ENCODE measurements around the gene TBC1D17.
A peak's percentile ranks its signal among the peaks of the same experiment; 100 is the strongest.

The TBC1D17 gene

GRCh38 chr19:49894011-49894664, 16.6 kb downstream of the TBC1D17 start:
- H2AFZ ChIP-seq (ENCODE audit: low read depth, low read length): no peak overlapping the region
- peak overlapping the region; percentile 99 for H3K9ac ChIP-seq (ENCODE audit: low read length)
- H3K27me3 ChIP-seq (ENCODE audit: low read depth, low read length): no peaks in the 10 kb centered on the region
- peak overlapping the region; percentile 100 for H3K4me2 ChIP-seq (ENCODE audit: low read length)
- peaks cover 44% of the 10 kb centered on the region for H3K79me2 ChIP-seq (ENCODE audit: low read length)
- TF ChIP-seq EZH2phosphoT487 (IDR thresholded peaks at IDR 0.05; ENCODE audit: low read depth) (no peak), CTCF (IDR thresholded peaks at IDR 0.05; ENCODE audit: low read depth, low read length) (no peak)
- H3K4me3 ChIP-seq (ENCODE audit: low read length): peak overlapping the region; percentile 90
- H3K36me3 ChIP-seq (replicated peaks; ENCODE audit: low read depth, low read length): peaks cover 65% of the 10 kb centered on the region
- H3K4me1 ChIP-seq (ENCODE audit: low read length): peaks cover 74% of the 10 kb centered on the region
- H3K9me3 ChIP-seq (ENCODE audit: insufficient read depth, low read length): no peaks in the 10 kb centered on the region
- peaks cover 36% of the 10 kb centered on the region for H4K20me1 ChIP-seq (ENCODE audit: insufficient read depth, low read length)
- H3K27ac ChIP-seq (ENCODE audit: low read length): peak overlapping the region; percentile 87

DNA sequence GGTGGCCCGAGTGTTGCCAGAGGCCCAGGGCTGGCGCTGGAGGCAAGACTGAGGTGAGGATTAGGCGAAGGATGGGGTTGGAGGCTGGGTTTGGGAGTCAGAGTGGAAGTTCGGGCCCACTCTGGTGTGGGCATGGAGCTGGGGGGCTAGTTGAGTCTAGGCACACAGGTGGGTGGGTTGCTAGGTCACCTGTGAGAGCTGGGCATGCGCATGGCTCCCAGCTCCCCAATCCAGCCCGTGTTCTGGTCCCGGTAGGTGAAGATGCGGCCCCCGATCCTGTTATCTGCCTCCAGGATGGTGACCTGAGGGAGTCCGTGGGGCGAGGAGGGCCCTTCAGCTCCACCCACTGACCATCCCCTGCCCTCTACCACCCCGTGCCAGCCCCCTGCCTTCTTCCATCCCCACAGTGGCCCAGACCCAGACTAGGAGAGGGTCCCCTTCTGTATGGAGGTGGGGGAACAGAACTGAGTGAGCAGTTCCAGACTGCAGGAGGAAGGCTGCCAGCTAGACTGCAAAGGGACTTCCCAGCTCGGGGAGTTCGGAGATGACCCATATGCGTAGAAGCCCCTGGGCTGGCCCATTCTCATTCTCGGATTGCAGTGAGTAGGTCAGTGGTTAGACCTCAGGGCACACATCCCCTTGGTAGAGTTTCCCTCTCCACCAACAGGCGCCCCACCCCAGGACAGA, 17.5 kb downstream of the TBC1D17 start:
- H3K36me3 ChIP-seq (replicated peaks; ENCODE audit: low read depth, low read length): peaks cover 56% of the 10 kb centered on the region
- TF ChIP-seq CTCF (IDR thresholded peaks at IDR 0.05; ENCODE audit: low read depth, low read length): no peak
- TF ChIP-seq EZH2phosphoT487 (IDR thresholded peaks at IDR 0.05; ENCODE audit: low read depth): no peak
- H3K4me2 ChIP-seq (ENCODE audit: low read length): peak overlapping the region; percentile 100
- no peaks in the 10 kb centered on the region for H3K27me3 ChIP-seq (ENCODE audit: low read depth, low read length)
- peaks cover 73% of the 10 kb centered on the region for H3K4me1 ChIP-seq (ENCODE audit: low read length)
- H3K9ac ChIP-seq (ENCODE audit: low read length): peak overlapping the region; percentile 99
- H3K79me2 ChIP-seq (ENCODE audit: low read length): peaks cover 44% of the 10 kb centered on the region
- no peaks in the 10 kb centered on the region for H3K9me3 ChIP-seq (ENCODE audit: insufficient read depth, low read length)
- peak overlapping the region; percentile 90 for H3K4me3 ChIP-seq (ENCODE audit: low read length)
- no peak overlapping the region for H2AFZ ChIP-seq (ENCODE audit: low read depth, low read length)
- H3K27ac ChIP-seq (ENCODE audit: low read length): peak overlapping the region; percentile 87
- H4K20me1 ChIP-seq (ENCODE audit: insufficient read depth, low read length): peaks cover 27% of the 10 kb centered on the region

DNA sequence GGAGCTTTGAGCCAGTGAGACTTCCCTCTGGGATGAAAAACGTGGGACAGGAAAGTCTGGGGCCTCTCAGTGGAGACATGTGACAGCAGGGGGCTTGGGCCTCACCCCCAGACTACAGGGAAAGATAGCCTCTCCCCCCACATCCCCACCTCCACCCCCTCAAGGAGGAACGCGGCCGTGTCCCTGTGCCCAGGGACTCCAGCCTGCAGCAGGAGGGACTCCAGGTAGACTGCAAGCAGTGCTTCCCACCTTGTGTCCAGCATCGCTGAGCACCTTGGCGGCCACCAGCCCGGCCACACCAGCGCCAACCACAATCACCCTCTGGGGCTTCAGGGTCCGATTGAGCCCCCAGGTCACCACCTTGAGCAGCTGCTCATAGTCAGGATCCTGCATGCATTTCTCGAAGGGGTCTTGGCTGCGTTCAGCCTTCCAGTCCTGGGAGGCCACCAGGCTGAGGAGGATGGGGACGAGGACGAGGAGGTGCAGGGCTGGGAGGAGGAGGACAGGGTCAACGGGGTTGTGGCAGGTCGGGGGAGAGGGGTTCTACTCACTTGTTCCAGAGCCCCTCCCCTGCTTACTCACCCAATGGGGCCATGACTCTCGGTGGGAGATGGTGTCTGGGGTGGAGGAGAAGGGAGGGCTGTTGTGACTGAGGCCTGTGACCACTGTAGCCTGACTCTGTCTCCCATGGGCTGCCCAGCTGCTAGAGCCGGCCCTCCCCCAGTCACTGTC, 18.2 kb downstream of the TBC1D17 start:
- Histone ChIP-seq H4K20me1 (ENCODE audit: insufficient read depth, low read length) (peaks cover 23% of the 10 kb centered on the region), H3K9ac (ENCODE audit: low read length) (peak overlapping the region; percentile 99), H3K27ac (ENCODE audit: low read length) (peak overlapping the region; percentile 87), H3K9me3 (ENCODE audit: insufficient read depth, low read length) (no peaks in the 10 kb centered on the region), H3K36me3 (replicated peaks; ENCODE audit: low read depth, low read length) (peaks cover 52% of the 10 kb centered on the region), H3K79me2 (ENCODE audit: low read length) (peaks cover 44% of the 10 kb centered on the region), H2AFZ (ENCODE audit: low read depth, low read length) (no peak overlapping the region), H3K4me3 (ENCODE audit: low read length) (peak overlapping the region; percentile 90), H3K4me2 (ENCODE audit: low read length) (peak overlapping the region; percentile 100), H3K27me3 (ENCODE audit: low read depth, low read length) (no peaks in the 10 kb centered on the region), H3K4me1 (ENCODE audit: low read length) (peaks cover 77% of the 10 kb centered on the region)
- TF ChIP-seq CTCF (IDR thresholded peaks at IDR 0.05; ENCODE audit: low read depth, low read length) (no peak), EZH2phosphoT487 (IDR thresholded peaks at IDR 0.05; ENCODE audit: low read depth) (no peak)
